Smooth muscle cell of trachea (primary cell): Measurements from ENCODE around the gene FAM118A. TPM values are rescaled to one million over a fixed set of nuclear protein-coding genes. Genes with fewer than 3 reads are reported as not detected.

Source experiments
- total RNA-seq: library from RNA; depleted of rRNA; stranded (reverse); fragments of >200 nt; gene quantifications from 2 replicates; pipeline ENCODE4 v1.2.1, GENCODE V29; 2014

FAM118A gene
- 19.8 and 30.1 TPM in 2 replicates for total RNA-seq

DNA sequence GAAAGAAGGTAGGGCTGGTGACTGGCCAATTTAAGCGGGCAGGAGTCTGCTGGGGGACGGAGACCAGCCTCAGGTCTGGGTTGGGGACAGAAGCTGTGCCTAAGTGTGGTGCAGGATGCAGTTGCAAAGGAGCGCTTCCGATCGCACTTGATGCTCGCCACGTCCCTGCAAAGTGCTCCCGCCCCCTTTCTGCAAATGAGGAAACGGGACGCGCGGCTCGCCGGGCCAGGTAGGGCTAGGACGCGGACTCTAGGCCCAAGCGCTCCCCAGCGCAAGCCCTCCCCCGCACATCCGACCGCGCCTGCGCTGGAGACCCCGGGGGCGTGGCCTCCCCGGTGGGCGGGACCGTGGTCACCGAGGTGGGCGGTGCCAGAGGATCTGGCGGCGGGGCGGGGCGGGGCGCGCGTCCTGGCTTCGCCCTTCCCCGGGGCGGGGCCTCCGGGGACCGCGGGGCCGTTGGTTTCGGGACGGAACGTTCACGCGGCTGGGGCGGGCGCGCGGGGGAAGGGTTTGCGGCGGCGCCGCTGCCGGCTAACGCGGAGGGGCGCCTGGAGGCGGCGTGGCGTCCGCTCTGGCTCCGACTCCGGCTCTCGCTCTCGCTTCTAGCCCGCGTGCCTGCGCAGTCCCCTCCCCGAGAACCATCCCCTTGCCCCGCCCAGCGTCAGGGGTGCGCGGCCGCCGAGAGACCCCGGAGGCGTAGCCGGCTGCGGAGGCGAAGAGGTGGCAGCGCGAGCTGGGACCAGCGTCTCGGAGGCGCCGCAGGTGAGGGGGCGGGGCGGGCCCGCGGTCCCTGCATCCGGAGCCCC is at the start of gene FAM118A:
Gene FAM118A, plus strand, starts transcription at position 513 of the 806 bp plus-strand sequence. CDS start 12,446 bp downstream, outside the sequence.

DNA sequence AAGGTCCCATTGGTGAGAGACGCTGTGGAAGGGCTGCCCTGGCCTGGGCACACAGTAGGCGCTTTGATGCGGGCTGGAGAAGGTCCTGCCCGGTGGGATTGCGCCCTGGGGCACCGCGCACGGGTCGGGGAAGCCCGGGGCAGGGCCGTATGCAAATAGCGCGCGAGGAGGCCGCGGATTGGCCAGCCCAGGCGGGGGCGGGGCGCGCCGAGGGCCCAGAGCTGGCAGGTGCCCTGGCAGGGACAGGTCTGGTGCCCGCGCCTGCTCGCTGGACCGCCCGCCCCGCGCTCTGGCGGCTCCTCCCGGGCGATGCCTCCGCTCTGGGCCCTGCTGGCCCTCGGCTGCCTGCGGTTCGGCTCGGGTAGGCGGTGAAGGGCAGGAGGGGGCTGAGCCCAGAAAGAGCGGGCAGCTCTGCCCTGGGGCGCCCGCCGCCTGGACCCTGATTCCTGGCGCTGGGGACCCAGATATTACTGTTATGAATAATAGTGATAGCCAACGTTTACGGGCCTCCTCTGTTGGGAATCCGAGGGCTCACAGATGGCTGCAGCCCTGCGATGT is 24.9 kb upstream of the FAM118A start, which contains the start of gene UPK3A:
Gene UPK3A, plus strand, starts transcription at position 245 of the 558 bp plus-strand sequence. Its CDS starts 65 bp downstream, at position 310.

Other genes with a start within 250 kb of the FAM118A start
- gene NUP50, start 146.0 kb upstream of the FAM118A start, total RNA-seq: 38.0 and 41.2 TPM in 2 replicates
- gene KIAA0930, start 69.0 kb upstream of the FAM118A start, total RNA-seq: 25.0 and 67.6 TPM in 2 replicates
- gene UPK3A, start 25.0 kb upstream of the FAM118A start, total RNA-seq: not detected in 2 replicates
- gene SMC1B, start 103.7 kb downstream of the FAM118A start, total RNA-seq: not detected in 2 replicates
- gene RIBC2, start 103.8 kb downstream of the FAM118A start, total RNA-seq: under 0.01 and 1.2 TPM in 2 replicates
- gene FBLN1, start 192.9 kb downstream of the FAM118A start, total RNA-seq: 274 and 726 TPM in 2 replicates